Stimulated activated effector memory CD8-positive, alpha-beta T cell treated with anti-CD3 and anti-CD28 coated beads, Interleukin-12 subunit alpha, Interleukin-12 subunit beta, amount 100 ng/mL, for 72 hours (primary cell): Measurements from ENCODE around the gene CCR1.
"Not testable (repeated sequence)": the region's sequence is repeated elsewhere in the genome, so short reads cannot be mapped to it uniquely, and the experiment has no call there.

ENCODE experiments used
- ATAC-seq: fragments of 150-1000 bp; cut with Tn5 transposase; 2 replicates; pipeline ENCODE4 v1.10.0; 2021
- DNase-seq, 2 donors: peaks; one replicate each; pipeline ENCODE4 v3.0.0; 2021 to 2022; ENCODE audit warnings: low spot score in 2 of 2
- H3K27ac Mint-ChIP-seq: one replicate; pipeline ENCODE4 v1.8.0; 2022; ENCODE audit warnings: mild to moderate bottlenecking, mixed read lengths
- H3K36me3 Mint-ChIP-seq: one replicate; pipeline ENCODE4 v1.8.0; 2022; ENCODE audit warnings: mild to moderate bottlenecking, mixed read lengths
- H3K4me1 Mint-ChIP-seq: one replicate; pipeline ENCODE4 v1.8.0; 2022; ENCODE audit warnings: mixed read lengths
- H3K4me3 Mint-ChIP-seq: one replicate; pipeline ENCODE4 v1.8.0; 2022; ENCODE audit warnings: mild to moderate bottlenecking, mixed read lengths
- H3K9me3 Mint-ChIP-seq: one replicate; pipeline ENCODE4 v1.8.0; 2022; ENCODE audit warnings: mixed read lengths

CCR1 gene

DNA sequence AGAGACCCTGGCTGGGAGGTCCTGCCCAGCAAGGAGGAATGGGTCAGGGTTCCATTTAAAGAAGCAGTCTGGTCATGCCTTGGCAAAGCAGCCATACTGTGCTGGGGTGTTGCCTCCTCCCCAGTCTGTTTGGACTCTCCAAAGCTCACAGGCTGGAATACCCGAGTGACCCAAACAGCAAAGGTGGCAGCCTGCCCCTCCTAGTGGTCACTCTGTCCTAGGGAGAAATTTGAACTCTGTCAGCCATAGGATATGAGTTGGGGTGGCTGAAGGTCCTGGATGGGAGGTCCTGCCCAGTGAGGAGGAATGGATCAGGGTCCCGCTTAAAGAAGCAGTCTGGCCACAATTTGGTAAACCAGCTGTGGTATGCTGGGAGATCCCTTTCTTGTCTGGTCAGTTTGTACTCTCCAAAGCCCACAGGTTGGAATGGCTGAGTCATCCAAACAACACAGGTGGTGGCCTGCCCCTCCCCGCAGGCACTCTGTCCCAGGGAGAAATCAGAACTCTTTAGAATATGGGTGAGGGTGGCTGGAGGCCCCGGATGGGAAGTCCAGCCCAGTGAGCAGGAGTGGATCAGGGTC, 45.0 kb downstream of the CCR1 start:
- H3K9me3 Mint-ChIP-seq, result peaks cover 8% of the 10 kb centered on the region
- no peak overlapping the region for H3K27ac Mint-ChIP-seq
- no peak overlapping the region for H3K4me3 Mint-ChIP-seq
- H3K4me1 Mint-ChIP-seq, result peaks cover 9% of the 10 kb centered on the region
- ATAC-seq (no peak), DNase-seq (no peak)
- no peaks in the 10 kb centered on the region for H3K36me3 Mint-ChIP-seq

DNA sequence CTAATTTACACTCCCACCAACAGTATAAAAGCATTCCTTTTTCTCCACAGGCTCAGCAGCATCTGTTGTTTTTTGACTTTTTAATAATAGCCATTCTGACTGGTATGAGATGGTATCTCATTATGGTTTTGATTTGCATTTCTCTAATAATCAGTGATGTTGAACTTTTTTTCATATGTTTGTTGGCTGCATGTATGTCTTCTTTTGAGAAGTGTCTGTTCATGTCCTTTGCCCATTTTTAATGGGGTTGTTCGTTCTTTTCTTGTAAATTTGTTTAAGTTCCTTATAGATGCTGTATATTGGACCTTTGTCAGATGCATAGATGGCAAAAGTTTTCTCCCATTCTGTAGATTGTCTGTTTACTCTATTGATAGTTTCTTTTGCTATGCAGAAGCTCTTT, 50.4 kb downstream of the CCR1 start:
- H3K4me1 Mint-ChIP-seq, result peaks cover 20% of the 10 kb centered on the region
- H3K36me3 Mint-ChIP-seq, ATAC-seq, DNase-seq, H3K4me3 Mint-ChIP-seq, H3K27ac Mint-ChIP-seq, H3K9me3 Mint-ChIP-seq: not testable (repeated sequence)

DNA sequence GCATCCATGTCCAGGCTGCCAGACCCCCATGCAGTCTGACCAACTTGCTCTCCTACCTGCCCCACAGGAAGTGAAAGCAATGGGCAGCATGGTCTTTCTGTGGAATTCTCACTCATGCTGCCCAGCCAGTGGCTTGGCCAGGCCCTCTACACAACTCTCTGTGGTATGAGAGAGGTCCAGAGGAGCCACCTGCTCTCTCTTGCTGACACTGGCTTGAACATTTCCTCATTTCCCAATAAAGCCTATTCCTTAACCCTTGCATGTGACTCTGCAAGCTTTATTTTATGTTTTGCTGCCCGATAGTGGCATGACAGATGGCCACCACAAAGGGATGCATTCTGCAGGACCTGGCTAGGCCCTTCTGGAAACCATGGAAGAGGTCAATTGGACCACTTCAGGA, 53.8 kb downstream of the CCR1 start:
- H3K27ac Mint-ChIP-seq, result no peak overlapping the region
- H3K36me3 Mint-ChIP-seq, result no peaks in the 10 kb centered on the region
- ATAC-seq, result no peak
- no peaks in the 10 kb centered on the region for H3K9me3 Mint-ChIP-seq
- H3K4me3 Mint-ChIP-seq, result no peak overlapping the region
- DNase-seq, result no peak
- peaks cover 11% of the 10 kb centered on the region for H3K4me1 Mint-ChIP-seq
